H4 (cell line): ENCODE data around the gene AKT1. TPM values are rescaled to one million over a fixed set of nuclear protein-coding genes. Genes with fewer than 3 reads are reported as not detected.

Experiments used
- DNase-seq: peaks from one replicate; pipeline ENCODE4 v3.0.0-alpha.2; 2015; ENCODE audit warnings: low spot score
- total RNA-seq: library from RNA; depleted of rRNA; stranded (reverse); fragments of >200 nt; shearing (Covaris generic); gene quantifications from 2 replicates; pipeline ENCODE4 v1.2.3, GENCODE V29; 2014; rRNA removed

Gene AKT1
- total RNA-seq, 1 experiment from 2014 or later, result 86.5 TPM

GRCh38 chr14:104723651-104724406 is 71.7 kb downstream of the AKT1 start, which contains the start of gene ADSS1:
ADSS1 (plus strand) TSS chr14:104724229; CDS start chr14:104724271, 42 bp downstream.
- DNase-seq, result no peak

GRCh38 chr14:104722938-104723650 is 72.5 kb downstream of the AKT1 start:
- DNase-seq, result no peak

GRCh38 chr14:104721505-104722431 is 73.8 kb downstream of the AKT1 start:
- DNase-seq, result no peak

Other genes starting within 250 kb of the AKT1 start
- gene C14orf180, start 216.0 kb downstream of the AKT1 start, total RNA-seq, result not detected in 2 replicates
- gene TMEM179, start 191.0 kb downstream of the AKT1 start, total RNA-seq, result not detected in 2 replicates
- 13.0 and 16.3 TPM in 2 replicates for gene INF2, start 106.1 kb downstream of the AKT1 start, total RNA-seq
- 3.7 and 4.0 TPM in 2 replicates for gene ADSS1, start 71.5 kb downstream of the AKT1 start, total RNA-seq
- gene SIVA1, start 42.6 kb downstream of the AKT1 start, total RNA-seq, result 286 and 381 TPM in 2 replicates
- gene ZBTB42, start 5.4 kb upstream of the AKT1 start, total RNA-seq, result 0.83 and 2.9 TPM in 2 replicates
- 3.5 and 5.2 TPM in 2 replicates for gene CEP170B, start 69.5 kb upstream of the AKT1 start, total RNA-seq
- gene PLD4, start 129.1 kb upstream of the AKT1 start, total RNA-seq, result not detected in 2 replicates
- 4.4 and 5.2 TPM in 2 replicates for gene AHNAK2, start 182.6 kb upstream of the AKT1 start, total RNA-seq
- gene CLBA1, start 190.0 kb upstream of the AKT1 start, total RNA-seq, result 2.4 and 4.4 TPM in 2 replicates
- gene CDCA4, start 225.3 kb upstream of the AKT1 start, total RNA-seq, result 42.8 and 46.1 TPM in 2 replicates